Raji (cell line): ENCODE data around the gene DTX3.

Experiments used
- POLR2A ChIP-seq: IDR thresholded peaks from 2 replicates; pipeline ENCODE4 v1.6.1; 2011; ENCODE audit warnings: low read depth, low read length, control low read depth; ENCODE audit not compliant: insufficient read depth

DTX3 gene

GRCh38 chr12:57631566-57632072 lies 27.0 kb downstream of the DTX3 start:
- TF ChIP-seq POLR2A, result no peak

DNA sequence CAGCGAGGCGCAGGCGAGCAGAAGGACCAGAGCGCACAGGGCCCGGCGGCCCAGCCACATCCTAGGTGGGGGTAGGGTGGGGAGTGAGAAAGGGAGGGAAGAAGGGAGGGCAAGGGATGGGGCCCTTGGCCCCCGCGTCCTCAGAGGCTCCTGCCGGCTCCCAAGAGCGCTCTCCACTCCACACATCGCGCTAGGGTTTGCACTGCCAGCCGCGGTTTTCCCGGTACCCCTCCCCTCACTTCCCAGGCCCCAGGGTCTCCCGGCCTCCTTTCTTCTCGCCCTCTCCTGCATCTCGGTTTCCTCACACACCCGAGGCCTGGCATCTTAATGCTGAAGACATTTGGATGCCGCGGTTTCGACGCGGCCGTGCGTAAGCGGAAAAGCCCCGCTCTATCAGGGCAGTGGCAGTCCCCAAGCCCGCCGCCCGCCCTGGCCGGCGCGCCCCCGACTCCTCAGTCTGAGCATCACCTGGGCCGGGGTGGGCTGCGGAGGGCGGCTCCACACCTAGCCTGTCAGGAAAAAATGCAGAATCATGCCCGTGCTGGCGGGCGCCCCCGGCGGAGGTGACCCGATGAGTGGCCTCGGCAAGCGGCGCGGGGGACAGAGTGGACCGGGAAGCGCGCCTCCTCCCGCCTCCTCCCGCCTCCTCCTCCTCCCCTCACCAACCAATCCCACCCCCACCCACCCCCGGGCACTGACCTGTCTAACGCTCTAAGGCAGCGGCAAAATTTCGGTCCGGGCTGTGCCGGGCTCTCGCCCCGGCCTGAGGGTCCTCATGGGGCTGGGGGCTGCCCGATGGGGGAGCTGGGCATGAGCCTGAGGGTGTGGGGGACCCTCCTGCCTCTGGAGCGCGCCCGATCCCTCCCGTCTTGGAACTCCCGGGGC lies 27.7 kb downstream of the DTX3 start:
- TF ChIP-seq POLR2A, result no peak

DNA sequence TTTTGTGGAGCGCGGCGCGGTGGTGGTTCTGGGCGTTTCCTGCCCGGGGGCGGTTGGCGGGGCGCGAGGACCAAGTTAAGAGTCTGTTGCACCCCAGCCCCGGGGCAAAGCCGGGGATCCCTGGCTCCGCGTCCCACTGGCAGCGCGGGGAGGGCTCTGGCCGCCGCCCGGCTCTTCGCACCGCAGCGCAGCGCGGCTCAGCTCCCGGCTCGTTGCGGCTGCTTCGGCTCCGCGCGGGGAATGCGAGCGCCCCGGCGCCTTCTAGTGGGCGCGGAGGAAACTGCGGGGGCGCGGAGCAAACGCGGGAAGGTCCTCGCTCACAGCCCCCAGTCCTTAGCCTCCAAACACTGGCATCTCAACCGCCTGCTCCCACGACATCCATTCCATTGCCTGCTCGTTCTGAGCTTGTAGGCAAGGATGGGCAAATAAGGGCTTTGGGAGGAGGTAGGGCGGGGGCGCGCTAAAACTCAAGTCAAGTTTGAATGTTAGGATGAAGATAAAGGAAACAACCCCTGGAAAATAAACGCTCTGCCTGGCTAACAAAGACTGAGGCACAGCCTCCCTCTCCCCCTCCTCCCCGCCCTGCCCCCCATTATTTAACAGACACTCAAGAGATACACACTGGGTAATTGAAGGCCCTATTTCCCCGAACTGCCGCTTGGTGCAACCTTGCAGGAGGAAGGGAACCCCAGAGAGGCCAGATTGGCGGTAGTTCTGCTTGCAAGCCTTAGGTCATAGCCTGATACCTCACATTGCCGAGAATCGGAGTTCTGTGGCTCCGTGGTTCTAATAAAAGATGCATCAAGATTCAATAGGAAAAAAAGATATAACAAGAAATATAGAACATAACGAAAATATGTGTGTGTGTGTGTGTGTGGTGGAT lies 28.6 kb downstream of the DTX3 start, which contains the start of gene B4GALNT1:
Gene B4GALNT1, minus strand, starts transcription at position 244 of the 883 bp plus-strand sequence. CDS start 1,069 bp downstream, outside the sequence.
- TF ChIP-seq POLR2A, result peak; percentile 39; the same call in 1 of the 2 replicates

- TF ChIP-seq POLR2A, result no peak
Measured at GRCh38 chr12:57637364-57637763, 32.7 kb downstream of the DTX3 start.

DNA sequence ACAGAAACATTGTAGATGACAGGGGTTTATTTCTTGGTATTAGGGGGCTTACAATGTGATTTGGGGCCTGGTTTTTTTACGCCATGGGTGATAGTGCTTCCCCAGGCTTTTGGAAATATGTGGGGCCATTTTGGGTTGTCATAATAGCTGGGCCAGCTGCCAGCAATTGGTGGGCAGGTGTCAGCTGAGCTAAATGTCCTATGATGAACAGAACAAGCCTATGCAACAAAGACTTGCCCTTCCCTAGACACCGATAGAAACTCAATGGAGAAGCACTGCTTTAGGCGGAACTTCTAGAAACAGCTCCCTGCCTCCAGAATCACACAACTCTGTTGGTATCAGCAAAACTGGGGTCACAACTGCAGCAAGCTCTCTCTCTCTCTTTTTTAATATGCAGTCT lies 33.5 kb downstream of the DTX3 start:
- no peak for TF ChIP-seq POLR2A

GRCh38 chr12:57640175-57641042 lies 35.8 kb downstream of the DTX3 start:
- TF ChIP-seq POLR2A, result no peak

DNA sequence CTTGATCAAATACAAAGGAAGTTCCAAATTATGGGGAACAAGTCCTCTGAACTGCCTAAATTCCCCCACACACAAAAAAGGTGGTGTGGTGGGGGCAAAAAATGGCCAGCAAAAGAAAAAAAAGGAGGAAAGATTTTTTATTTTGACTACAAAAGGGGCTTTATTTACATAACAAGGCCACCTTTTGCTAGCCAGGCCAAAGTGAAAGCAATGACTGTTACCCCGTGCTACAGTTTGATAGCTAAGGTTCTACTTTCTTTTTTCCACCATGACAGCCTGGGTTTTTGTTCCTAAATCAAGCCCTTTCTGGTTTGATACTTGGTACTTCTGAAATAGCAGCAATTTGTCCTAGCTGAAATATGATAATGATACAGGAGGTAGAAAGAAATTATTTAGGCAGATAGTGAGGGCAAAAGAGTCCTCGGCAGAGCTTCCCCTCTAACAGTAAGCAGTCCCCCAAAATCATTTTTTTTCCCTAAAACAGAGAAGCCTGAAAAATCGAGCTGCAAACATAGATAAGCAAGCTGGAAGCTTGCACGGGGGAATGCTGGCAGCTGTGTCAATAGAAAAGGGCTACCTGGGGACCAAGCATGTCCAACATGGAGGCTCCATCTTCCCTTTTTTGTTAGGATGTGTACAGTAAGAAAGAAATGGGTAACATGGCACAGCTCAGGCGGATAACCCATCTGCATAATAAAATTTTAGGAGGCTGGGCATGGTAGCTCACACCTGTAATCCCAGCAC lies 37.2 kb downstream of the DTX3 start:
- TF ChIP-seq POLR2A, result no peak

- no peak for TF ChIP-seq POLR2A
Measured at GRCh38 chr12:57654042-57654441, 49.4 kb downstream of the DTX3 start.

DNA sequence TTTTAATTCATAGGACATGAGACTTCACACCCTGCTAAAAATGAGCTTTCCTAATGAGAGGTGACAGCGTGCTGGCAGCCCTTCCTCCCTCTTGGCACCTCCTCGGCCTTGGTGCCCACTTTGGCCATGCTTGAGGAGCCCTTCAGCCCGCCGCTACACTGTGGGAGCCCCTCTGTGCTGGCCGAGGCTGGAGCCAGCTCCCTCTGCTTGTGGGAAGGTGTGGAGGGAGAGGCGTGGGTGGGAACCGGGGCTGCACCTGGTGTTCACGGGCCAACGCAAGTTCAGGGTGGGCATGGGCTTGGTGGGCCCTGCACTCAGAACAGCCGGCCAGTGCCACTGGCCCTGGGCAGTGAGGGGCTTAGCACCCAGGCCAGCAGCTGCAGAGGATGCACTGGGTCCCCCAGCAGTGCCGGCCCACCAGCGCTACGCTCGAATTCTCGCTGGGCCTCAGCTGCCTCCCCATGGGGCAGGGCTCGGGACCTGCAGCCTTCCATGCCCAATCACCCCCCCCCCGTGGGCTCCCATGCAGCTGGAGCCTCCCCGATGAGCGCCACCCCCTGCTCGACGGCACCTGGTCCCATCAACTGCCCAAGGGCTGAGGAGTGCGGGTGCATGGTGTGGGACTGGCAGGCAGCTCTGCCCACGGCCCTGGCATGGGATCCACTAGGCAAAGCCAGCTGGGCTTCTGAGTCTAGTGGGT lies 51.1 kb downstream of the DTX3 start:
- no peak for TF ChIP-seq POLR2A

DNA sequence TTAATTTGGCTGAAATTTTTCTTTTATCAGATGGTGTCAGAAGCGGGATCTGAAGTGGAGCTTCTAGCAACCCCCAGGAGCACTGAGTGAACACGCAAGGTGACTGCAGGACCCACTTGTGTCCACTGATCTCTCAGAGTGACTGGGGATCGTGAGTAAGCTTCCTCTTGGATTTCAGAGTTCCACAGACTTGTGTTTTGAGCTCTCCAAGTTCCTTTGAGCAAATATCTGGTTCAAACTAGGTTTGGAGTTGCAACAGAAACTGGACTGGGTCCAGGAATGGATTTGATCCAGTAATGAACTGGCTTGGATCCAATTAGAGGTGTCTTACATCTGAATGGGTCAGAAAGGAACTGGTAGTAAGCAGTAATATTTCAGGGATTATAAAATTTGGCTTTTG lies 53.1 kb downstream of the DTX3 start:
- TF ChIP-seq POLR2A, result no peak

GRCh38 chr12:57658890-57659289 lies 54.3 kb downstream of the DTX3 start:
- no peak for TF ChIP-seq POLR2A
